ENCODE data around the gene TMEM156.
"Not testable (repeated sequence)": the region's sequence is repeated elsewhere in the genome, so short reads cannot be mapped to it uniquely, and the experiment has no call there.

Gene TMEM156

DNA sequence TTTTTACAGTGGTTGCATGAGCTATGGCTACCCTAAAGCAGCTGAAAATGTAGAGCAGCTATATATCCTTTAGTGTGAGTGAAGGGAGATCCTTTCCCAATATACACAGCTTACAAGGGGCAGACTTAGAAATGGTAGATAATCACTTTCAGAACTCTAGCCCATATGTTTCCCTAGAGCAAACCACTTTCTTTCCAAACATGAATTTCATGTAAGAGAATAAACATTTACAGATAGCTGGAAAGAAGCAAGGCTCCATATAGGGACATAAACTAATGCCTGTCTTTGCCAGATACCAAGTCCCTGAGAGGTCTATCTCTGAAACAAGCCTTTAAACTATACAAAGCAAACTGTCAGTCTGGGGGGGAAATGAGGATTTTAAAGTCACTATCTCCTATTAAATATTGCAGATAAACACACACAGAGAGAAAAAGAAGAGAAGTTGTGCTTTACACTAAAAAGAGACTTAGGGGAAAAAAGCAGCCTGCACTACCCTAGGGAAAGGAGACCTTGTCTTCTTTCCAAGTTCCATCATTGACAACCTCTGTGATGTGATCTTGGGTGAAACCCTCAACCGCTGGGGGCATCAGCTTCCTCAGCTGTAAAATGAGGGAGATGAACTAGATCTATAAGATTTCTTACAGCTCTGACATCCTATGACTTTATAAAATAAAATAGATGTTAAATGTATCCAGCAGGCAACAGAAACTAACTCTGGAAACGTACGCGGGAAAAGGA, 73.6 kb downstream of the TMEM156 start:
- no peak for DNase-seq (ENCODE audit: low read depth in 3 of 3, low spot score in 1 of 3)

DNA sequence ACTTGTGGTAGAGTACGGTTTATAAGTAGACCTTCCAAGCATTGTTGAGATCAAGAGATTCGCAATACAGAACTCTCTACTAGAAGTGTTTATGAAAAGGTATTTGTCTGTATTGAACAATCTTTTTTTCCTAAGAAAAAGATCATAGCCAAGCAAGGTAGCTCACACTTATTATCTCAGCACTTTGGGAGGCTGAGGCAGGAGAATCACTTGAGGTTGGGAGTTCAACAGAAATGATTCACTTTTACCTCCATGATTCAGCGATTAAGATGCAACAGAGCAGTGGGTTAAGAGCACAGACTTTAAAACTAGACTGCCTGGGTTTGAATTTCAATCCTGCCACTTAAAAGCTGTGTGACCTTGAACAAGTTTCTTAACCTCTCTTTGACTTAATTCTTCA, 74.3 kb downstream of the TMEM156 start:
- DNase-seq (ENCODE audit: low read depth in 3 of 3, low spot score in 1 of 3) = no peak

DNA sequence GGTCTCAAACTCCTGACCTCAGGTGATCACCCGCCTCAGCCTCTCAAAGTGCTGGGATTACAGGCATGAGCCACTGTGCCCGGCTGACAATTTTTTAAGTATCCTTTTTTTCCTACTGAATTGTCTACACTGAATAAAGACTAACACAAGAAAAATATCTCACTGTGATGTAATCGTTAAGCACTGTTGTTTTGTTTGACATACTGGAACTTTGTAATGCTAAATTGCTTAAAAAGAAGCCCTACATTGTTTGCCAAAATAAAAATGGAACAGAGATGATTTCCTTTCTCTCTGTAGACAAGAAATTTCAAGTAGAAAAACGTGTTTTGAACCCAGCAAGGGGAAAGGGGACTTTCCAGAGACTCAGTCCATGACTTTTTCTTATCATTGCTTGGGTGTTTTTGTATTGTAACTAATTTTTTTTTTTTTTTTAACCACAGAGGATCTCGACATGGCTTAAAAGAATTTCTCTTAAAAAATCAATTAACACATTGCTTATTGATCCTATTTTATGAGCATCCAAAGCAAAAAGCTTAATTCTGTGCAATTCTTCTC, 74.9 kb downstream of the TMEM156 start:
- no peak for DNase-seq (ENCODE audit: low read depth in 3 of 3, low spot score in 1 of 3)

DNA sequence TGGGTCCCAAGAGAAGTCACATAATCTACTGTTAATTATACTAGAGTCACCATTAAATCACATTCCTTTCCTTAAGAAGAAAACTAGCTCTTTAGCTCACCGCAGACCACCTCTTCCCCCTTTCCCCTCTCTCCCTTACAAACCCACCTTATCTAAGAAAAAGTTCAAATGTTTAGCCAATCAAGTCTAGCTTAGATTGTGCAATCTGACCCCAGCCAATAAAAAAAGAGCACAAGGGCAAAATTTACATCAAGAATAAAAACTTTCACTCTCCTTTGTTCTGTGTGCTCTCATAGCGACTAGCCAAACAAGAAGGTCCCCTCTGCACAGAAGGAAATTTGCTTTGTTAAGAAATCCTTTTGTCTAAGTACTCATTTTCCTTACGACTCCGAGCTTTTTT, 76.3 kb downstream of the TMEM156 start:
- no peak for DNase-seq (ENCODE audit: low read depth in 3 of 3, low spot score in 1 of 3)

DNA sequence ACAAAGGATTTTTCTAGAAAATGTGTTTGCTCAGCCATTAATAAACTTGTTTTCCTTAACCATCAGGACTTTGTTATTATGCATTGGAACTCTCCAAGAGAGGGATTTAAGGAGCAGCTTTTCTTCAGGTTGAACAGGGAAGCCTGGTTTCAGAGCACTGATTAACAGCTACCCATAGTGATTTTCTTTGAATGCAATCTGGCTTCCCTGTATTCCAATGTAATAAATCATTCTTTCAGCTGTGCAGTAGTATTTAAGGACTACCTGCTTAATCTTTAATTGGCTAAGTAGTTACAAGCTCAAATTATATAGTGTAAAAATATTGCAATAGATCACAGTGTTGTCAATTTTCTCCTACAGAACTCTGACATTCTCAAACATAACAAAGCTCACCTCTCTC, 77.5 kb downstream of the TMEM156 start:
- no peak for DNase-seq (ENCODE audit: low read depth in 3 of 3, low spot score in 1 of 3)

DNA sequence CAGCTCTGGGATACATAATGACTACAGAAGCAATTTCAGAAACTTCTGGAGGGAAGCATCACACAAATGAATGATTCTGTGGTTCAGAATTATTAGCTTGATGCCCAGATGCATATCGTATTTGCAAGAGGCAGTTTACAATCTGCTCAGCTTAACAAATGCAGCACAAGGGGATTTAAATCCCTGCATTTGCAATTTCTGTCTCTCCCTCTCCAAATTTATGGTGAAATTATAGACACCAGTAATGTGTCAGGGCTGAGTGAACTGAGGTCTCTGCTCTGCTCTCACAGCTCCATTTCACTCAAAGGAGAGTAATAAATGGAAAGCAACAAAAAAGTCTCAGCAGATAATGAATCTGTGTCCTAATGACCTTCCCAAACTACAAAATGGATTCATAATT, 80.2 kb downstream of the TMEM156 start:
- no peak for DNase-seq (ENCODE audit: low read depth in 3 of 3, low spot score in 1 of 3)

DNA sequence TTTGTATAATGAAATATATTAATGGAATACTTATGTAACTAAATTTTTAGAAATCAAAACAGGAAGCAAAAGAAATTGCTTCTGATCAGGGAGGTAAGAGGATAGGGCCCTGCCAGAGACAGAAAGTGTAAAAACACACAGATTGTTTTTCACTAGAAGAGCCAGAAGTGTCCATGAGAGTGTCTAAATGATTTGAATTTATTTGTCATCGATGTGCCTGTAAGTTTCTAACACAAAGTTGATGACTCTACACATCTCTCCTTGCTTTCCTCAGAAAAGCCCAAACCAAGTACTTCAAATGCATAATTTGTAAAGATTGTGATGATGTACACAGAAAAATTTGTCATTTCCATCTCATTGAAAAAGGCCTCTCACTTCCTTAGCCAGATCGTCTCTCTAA, 80.6 kb downstream of the TMEM156 start:
- no peak for DNase-seq (ENCODE audit: low read depth in 3 of 3, low spot score in 1 of 3)

DNA sequence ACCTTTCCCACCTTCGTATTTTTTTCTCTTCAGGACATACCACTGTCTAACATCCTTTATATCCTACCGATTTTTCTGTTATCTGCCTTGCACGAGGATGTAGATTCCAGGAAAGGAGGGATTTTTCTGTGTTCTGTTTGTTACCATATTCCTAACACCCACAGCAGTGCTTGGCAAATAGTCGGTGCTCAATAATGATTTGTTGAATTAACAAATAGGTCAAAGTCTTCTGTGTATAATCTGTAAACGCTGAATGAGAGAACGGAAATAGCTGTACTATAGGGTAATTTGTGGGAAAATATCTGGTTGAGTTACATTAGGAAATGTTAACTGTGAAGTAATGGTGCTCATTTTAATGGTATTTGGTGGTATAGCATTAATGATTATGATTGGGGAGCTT, 81.5 kb downstream of the TMEM156 start:
- no peak for DNase-seq (ENCODE audit: low read depth in 3 of 3, low spot score in 1 of 3)

DNA sequence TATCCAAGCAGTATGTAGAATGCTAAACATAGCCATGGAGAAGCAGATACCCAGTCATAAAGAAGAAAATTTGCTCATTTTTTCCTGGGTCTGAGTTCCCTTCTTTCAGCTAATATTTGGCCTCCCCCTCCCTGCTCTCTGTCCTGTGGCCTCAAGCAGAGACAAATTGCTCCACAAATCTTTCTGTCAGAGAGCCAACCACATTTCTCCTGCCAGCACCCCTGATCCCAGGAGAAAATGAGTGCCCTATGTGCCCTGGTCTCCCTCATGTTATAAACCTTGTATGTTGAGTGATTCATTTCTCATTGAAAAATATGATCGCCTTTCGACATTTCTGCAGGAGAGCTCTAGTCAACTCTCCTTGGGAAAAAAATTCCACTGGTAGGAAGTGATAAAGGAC, 82.0 kb downstream of the TMEM156 start:
- no peak for DNase-seq (ENCODE audit: low read depth in 3 of 3, low spot score in 1 of 3)

DNA sequence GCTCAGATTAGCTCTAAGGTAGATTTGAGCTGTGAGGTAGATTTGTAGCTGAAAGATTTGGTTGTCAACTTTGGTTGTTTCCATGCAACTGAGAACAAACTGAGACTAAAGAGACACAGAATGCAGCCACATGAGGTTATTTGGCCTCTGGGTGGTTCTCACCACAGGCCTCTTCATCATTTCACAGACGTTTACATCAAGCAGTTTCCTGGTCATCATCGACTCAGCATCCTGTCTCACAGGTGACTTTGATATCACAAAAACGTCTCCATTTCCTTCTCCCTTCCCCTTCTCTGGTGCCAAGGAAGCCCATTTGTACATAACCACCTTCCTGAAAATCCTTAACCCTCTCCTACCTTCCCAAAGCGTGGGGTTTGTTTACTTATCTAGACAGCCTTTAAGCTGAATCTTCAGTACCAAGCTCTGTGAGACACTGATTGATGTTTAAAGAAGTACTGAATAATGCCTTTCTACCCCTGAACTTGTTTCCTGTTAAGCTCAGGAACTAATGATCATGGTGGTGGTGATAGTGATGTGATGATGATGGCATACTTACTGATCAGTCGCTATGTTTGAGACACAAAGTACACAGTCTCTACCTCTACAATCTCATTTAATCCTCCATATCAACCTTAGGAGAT, 82.7 kb downstream of the TMEM156 start:
- no peak for DNase-seq (ENCODE audit: low read depth in 3 of 3, low spot score in 1 of 3)

DNA sequence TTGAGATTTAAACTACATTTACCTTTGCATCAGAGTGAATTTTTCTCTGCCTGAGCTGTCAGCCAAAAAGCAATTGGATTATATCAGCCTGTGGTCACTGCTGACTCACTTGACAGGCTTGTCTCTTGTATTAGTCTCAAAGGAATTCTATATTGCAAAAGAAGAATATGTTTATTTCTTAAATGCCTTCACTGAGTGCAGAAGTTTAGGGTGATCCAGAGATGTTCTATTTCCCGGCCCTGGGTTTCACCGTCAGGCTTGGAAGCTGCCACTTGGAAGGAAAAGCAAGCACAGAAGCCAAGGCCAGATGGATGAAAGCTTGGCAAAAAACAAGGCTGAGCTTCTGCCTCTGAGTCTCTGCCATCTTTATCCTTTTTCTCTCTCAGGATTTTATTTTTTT, 83.7 kb downstream of the TMEM156 start:
- DNase-seq (ENCODE audit: low read depth in 3 of 3, low spot score in 1 of 3) = no peak

DNA sequence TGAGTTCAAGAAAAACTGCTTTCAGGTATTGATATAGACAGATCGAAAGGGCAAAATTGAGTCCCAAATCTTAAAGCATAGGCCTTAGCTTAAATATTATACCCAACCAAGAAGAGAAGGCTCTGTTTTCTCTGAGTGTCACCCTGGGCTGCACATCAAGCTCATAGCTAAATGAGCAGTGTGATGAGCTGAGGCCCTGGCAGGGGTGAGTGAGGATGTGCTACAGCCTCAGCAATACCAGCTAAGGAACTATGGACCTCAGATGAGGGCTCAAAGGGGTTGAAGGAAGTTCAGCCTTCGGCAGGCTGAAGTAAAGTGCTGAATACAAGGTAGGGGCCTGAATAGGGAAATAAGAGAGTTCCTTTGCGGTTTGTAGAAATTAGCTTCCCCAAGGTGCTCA, 85.3 kb downstream of the TMEM156 start:
- no peak for DNase-seq (ENCODE audit: low read depth in 3 of 3, low spot score in 1 of 3)

DNA sequence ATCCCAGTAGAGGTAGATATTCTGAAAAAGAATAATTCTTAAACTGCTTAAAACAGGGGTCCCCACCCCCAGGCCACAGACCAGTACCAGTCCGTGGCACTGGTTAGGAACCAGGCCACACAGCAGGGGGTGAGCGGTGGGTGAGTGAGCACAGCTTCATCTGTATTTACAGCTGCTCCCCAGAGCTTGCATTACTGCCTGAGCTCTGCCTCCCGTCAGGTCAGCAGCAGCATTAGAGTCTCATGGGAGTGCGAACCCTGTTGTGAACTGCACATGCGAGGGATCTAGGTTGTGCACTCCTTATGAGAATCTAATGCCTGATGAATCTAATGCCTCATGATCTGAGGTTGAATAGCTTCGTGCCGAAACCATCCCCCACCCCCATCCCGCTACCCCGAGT, 87.8 kb downstream of the TMEM156 start:
- no peak for DNase-seq (ENCODE audit: low read depth in 3 of 3, low spot score in 1 of 3)

DNA sequence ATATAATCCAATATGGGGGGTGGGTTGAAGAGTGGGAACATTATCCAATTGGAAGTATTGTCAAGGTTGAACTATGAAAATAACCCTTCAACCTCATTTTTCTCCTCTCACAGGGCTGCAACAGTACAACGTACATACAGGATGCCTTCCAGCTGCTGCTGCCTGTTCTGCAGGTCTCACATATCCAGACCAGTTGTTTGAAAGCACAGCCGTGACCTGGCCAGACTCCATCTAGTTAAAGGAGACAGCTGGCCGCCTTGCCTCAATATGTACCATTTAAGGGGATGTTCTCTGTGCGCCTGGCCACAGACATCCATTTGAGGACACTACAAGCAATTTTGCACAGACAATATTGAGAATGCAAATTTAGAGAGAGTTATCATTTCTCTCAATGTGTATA, 88.9 kb downstream of the TMEM156 start:
- no peak for DNase-seq (ENCODE audit: low read depth in 3 of 3, low spot score in 1 of 3)

DNA sequence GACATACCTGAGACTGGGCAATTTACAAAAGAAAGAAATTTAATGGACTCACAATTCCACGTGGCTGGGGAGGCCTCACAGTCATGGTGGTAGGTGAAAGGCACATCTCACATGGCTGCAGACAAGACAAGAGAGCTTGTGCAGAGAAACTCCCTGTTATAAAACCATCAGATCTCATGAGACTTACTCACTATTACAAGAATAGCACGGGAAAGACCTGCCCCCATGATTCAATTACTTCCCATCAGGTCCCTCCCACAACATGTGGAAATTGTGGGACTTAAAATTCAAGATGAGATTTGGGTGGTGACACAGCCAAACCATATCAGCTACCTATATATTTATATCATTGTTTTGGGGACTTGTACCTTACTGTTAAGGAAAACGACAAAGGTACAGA, 90.3 kb downstream of the TMEM156 start:
- DNase-seq (ENCODE audit: low read depth in 3 of 3, low spot score in 1 of 3) = not testable (repeated sequence)

DNA sequence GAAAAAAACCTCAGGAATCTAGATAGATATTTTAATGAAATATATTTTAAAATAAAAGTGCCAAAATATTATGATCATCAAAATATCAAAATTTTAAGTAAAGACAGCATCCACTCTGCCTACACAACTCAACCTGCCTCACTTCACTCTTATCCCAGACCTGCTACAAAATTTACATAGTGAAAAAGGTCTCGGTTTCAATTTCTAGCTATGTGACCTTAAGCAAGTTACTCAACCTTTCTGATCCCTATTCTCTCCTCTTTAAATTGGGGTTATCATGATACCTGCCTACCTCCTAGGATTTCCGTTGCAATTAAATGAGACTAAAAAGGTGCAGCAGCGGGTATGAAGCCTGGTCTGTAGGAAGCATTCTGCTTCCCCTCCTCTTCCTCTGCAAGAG, 91.7 kb downstream of the TMEM156 start:
- no peak for DNase-seq (ENCODE audit: low read depth in 3 of 3, low spot score in 1 of 3)

DNA sequence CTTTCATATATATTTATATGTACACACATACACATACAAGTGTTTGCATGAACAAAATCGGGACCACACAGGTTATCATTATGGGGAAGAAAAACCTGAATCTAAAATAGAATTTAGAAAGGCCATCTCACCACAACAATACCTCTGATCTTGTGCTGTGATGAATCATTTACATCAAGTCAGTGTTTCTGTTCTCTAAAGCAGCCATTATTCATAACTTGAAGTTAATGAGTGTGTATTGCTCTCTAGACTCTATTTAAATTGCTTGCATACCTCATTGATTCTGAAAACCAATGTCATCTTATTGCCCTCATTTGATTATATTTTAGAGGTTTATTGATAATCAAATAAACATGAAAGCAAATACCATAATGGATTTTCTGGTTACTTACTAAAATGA, 93.0 kb downstream of the TMEM156 start:
- DNase-seq (ENCODE audit: low read depth in 3 of 3, low spot score in 1 of 3) = no peak

DNA sequence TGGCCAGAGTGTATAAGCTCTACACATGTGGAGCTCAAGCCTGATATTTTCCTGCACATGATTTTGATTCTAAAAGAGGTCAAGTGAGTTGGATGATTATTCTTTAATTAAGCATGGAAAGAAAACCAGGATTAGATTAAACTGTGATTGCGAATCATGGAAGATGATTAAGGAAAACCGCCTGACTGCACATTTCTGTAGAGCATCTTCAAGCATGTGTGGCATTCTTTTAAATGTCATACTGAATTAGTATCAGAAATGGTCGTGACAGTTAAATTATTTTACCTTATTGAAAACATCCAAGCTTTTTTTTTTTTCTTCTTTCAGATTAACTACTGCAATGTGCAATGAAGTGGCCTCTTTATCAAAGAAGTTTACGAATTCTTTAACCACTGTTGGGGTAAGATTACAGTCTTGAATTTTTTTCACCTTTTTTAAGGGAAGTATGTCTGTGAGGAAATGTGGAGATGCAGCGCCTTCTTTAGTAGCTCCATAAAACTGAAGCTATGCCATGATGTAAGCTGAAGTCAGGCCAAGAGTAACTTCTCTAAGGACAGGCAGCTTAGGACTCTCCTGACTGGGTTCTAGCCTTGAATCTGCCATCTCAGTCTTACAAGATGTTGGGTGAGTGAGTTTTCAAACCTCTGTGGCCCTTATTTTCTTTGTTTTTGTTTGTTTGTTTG, 96.7 kb downstream of the TMEM156 start:
- no peak for DNase-seq (ENCODE audit: low read depth in 3 of 3, low spot score in 1 of 3)

DNA sequence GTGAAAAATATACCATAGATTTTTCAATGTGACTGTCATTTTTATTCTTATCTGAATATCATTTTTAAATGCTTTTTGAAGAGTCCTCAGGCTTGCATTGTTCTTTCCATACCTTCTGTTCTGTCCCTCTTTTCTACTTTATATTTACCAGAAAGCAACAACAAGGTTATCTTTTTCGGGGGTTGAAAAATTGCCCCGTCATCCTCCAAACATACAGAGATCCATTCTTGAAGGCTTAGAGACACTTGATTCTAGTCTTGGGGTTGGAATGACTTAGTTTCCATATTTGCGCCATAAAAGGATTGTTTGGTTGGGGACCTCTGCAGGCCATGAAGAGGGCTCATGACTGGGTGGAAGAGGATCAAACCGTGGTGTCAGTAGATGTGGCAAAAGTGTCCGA, 101.1 kb downstream of the TMEM156 start:
- no peak for DNase-seq (ENCODE audit: low read depth in 3 of 3, low spot score in 1 of 3)

DNA sequence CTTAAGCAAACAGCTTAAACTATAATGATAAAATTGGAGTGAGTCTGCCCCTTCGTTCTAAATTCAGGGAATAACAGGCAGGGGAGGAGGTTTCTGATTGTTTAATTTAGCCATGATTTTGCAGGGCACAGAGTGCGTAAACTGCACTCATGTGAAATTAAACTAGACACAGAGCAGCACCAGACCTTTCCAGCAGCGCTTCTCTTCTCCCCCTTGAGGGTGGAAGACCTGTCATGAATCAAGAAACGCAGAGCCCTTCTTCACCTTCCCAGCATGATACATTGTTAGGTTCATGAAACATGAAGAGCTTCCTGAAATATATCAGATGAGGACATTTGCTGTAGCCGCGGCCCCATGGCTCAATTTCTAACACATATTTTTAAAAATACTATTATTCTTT, 101.5 kb downstream of the TMEM156 start:
- no peak for DNase-seq (ENCODE audit: low read depth in 3 of 3, low spot score in 1 of 3)

DNA sequence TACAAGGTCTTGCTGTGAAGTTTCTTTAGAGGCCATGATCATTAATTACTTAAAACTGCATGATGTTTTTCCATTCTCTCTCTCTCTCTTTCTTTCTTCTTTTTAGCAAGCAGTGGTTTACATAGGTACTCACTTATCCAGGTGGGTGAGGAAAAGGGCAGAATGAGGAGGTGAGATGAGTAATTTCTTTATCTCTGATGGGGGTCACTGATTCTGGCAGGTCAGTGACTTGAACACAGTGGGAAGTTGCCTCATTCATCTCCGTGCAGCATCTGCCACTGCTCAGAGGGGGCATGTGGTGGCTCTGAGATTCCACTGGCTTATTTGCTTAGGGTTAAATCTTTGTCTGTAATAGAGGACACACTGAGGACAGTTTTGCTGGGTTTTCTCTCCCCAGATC, 102.0 kb downstream of the TMEM156 start:
- DNase-seq (ENCODE audit: low read depth in 3 of 3, low spot score in 1 of 3) = no peak

DNA sequence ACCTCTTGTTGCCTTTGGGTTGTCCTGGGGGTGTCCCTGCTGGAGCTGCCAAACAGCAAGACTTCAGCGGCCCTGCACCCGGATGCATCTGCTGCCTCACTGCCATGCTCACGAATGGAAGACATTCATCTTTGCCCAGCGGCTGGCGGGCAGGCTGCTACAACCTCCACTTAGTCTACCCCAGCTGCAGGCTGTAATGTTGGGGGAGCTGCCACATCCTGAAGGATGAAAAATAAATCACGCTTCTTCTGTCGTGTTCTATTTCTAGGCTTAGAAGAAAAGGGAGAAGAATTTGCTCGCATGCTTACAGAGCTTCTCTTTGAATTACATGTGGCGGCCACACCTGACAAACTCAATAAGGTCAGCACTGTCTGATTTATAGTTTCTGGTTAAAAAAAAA, 103.2 kb downstream of the TMEM156 start:
- DNase-seq (ENCODE audit: low read depth in 3 of 3, low spot score in 1 of 3) = no peak

Data from stimulated activated CD4-positive, alpha-beta T cell treated with anti-CD3 and anti-CD28 coated beads, TNF-alpha, amount 100 ng/mL, for 1 hour (primary cell).